ENCODE measurements around the gene PIRT.

GRCh38 chr17:10857976-10858375 lies 20.1 kb upstream of the PIRT start:
- no peak for TF ChIP-seq CTCF (conservative IDR thresholded peaks at IDR 0.05 in 1 of 2, IDR thresholded peaks at IDR 0.05 in 1 of 2; ENCODE audit: extremely low read depth in 1 of 2, insufficient read depth in 1 of 2, low read depth in 1 of 2, low read length in 2 of 2)
- no peak for TF ChIP-seq EZH2 (IDR thresholded peaks at IDR 0.05; ENCODE audit: borderline replicate concordance, low read length)

Data from mammary epithelial cell (primary cell).